Endothelial cell of umbilical vein (primary cell): ENCODE data around the gene C1QTNF7. TPM values are rescaled to one million over a fixed set of nuclear protein-coding genes. Genes with fewer than 3 reads are reported as not detected.

Source experiments
- BruUV-seq: library from RNA; stranded (reverse); fragments of 400-500 nt; replicated peaks from 2 replicates; lab custom pipeline; 2021; lab: Mats Ljungman, UMichigan
- CTCF ChIA-PET: fragments of 300-600, 350-600 bp; sonication (Branson Sonifier 250); formaldehyde crosslinking; loops from one replicate; lab custom pipeline; 2021; ENCODE audit warnings: antibody characterized with exemption, inconsistent platforms; lab: Charles Lee
- POLR2A ChIA-PET: fragments of 300-600, 350-600 bp; sonication (Branson Sonifier 250); formaldehyde crosslinking; loops from one replicate; lab custom pipeline; 2021; ENCODE audit warnings: antibody characterized with exemption, inconsistent platforms; lab: Charles Lee
- DNase-seq: peaks from one replicate; pipeline ENCODE4 v3.0.0-alpha.2; 2011; ENCODE audit warnings: low read depth, low spot score
- FAIRE-seq: peaks from 2 replicates; lab custom pipeline; 2011; peaks lifted over from hg19 to GRCh38; lab: Jason Lieb, UNC
- H2AFZ ChIP-seq: 2 replicates; pipeline ENCODE4 v1.6.0; 2012; ENCODE audit warnings: low read depth, low read length, control low read depth, inconsistent platforms
- H3K27ac ChIP-seq: 2 replicates; pipeline ENCODE4 v1.5.1; 2011; ENCODE audit warnings: low read depth, mild to moderate bottlenecking, control low read depth, low read length, moderate library complexity; ENCODE audit not compliant: insufficient read depth
- H3K27me3 ChIP-seq, 2 experiments: 2 replicates each; pipeline versions ENCODE4 v1.6.0 to v1.6.1; 2011; ENCODE audit warnings: low read length in 2 of 2, mixed read lengths in 1 of 2; ENCODE audit not compliant: control insufficient read depth in 2 of 2, insufficient read depth in 2 of 2
- H3K36me3 ChIP-seq, 2 experiments: 2 replicates in 1 of 2; 3 replicates in 1 of 2; pipeline ENCODE4 v1.5.1; 2011; ENCODE audit warnings: low read length in 2 of 2, mild to moderate bottlenecking in 1 of 2, moderate library complexity in 1 of 2; ENCODE audit not compliant: control insufficient read depth in 2 of 2, insufficient read depth in 2 of 2; ENCODE audit errors: extremely low read depth in 1 of 2
- H3K4me1 ChIP-seq: 3 replicates; pipeline ENCODE4 v1.5.1; 2011; ENCODE audit warnings: mild to moderate bottlenecking, low read length; ENCODE audit not compliant: control insufficient read depth, insufficient read depth; ENCODE audit errors: extremely low read depth
- H3K4me2 ChIP-seq: 2 replicates; pipeline ENCODE4 v1.6.1; 2011; ENCODE audit warnings: low read length, control low read depth, mixed read lengths; ENCODE audit not compliant: insufficient read depth
- H3K4me3 ChIP-seq, 3 experiments: fragments of 200-600 bp in 1 of 3; sonication (generic), shearing (Covaris generic) in 1 of 3; replicated peaks in 1 of 3; 2 replicates each; pipeline ENCODE4 v1.5.1; 2011 to 2016; ENCODE audit warnings: control low read depth in 3 of 3, low read length in 3 of 3, mild to moderate bottlenecking in 2 of 3, inconsistent platforms in 1 of 3, low read depth in 1 of 3, moderate library complexity in 1 of 3; ENCODE audit not compliant: insufficient read depth in 1 of 3
- H3K79me2 ChIP-seq: 2 replicates; pipeline ENCODE4 v1.6.0; 2012; ENCODE audit warnings: low read length, inconsistent platforms; ENCODE audit not compliant: control insufficient read depth, insufficient read depth
- H3K9ac ChIP-seq: replicated peaks from 2 replicates; pipeline ENCODE3; 2011; ENCODE audit warnings: low read length, control low read depth; ENCODE audit not compliant: insufficient read depth; ENCODE audit errors: extremely low read depth
- H3K9me1 ChIP-seq: replicated peaks from 3 replicates; pipeline ENCODE4 v1.6.0; 2011; ENCODE audit warnings: mild to moderate bottlenecking, low read length; ENCODE audit not compliant: control insufficient read depth, insufficient read depth; ENCODE audit errors: extremely low read depth
- H3K9me3 ChIP-seq: replicated peaks from 2 replicates; pipeline ENCODE4 v1.5.1; 2012; ENCODE audit warnings: low read length, inconsistent platforms; ENCODE audit not compliant: control insufficient read depth, insufficient read depth
- H4K20me1 ChIP-seq: replicated peaks from 2 replicates; pipeline ENCODE3; 2011; ENCODE audit warnings: mild to moderate bottlenecking, low read length; ENCODE audit not compliant: control insufficient read depth, insufficient read depth; ENCODE audit errors: extremely low read depth
- CTCF ChIP-seq, 2 donors: IDR thresholded peaks; 1 replicate in 1 of 2; 2 replicates in 1 of 2; pipeline ENCODE4 v1.5.1; 2011; ENCODE audit warnings: low read length in 2 of 2, mild to moderate bottlenecking in 2 of 2, moderate library complexity in 2 of 2, control low read depth in 1 of 2, inconsistent platforms in 1 of 2, low read depth in 1 of 2; ENCODE audit not compliant: insufficient read depth in 1 of 2; ENCODE audit errors: extremely low read depth in 1 of 2
- EZH2 ChIP-seq: IDR thresholded peaks from 2 replicates; pipeline ENCODE4 v1.6.1; 2012; ENCODE audit warnings: borderline replicate concordance, low read depth, mild to moderate bottlenecking, moderate library complexity, low read length, inconsistent platforms; ENCODE audit not compliant: severe bottlenecking
- FOS ChIP-seq: IDR thresholded peaks from 2 replicates; pipeline ENCODE4 v1.6.1; 2011; ENCODE audit warnings: mild to moderate bottlenecking, low read length, moderate library complexity, borderline replicate concordance; ENCODE audit not compliant: insufficient read depth
- GATA2 ChIP-seq: IDR thresholded peaks from 2 replicates; pipeline ENCODE4 v1.7.0; 2011; ENCODE audit warnings: low read depth, mild to moderate bottlenecking, moderate library complexity, mixed read lengths, low read length; ENCODE audit not compliant: insufficient read length, insufficient read depth
- JUN ChIP-seq: IDR thresholded peaks from 2 replicates; pipeline ENCODE4 v1.6.1; 2011; ENCODE audit warnings: borderline replicate concordance, low read depth; ENCODE audit not compliant: insufficient read length, insufficient read depth
- MAX ChIP-seq: IDR thresholded peaks from 2 replicates; pipeline ENCODE4 v1.6.1; 2011; ENCODE audit not compliant: insufficient read depth, insufficient read length
- MYC ChIP-seq: IDR thresholded peaks from one replicate; pipeline ENCODE4 v1.6.1; 2011; ENCODE audit warnings: mild to moderate bottlenecking, low read depth, low read length
- POLR2A ChIP-seq: IDR thresholded peaks from 2 replicates; pipeline ENCODE4 v1.6.1; 2012; ENCODE audit warnings: low read depth, mild to moderate bottlenecking, control low read depth, low read length
- POLR2AphosphoS5 ChIP-seq: IDR thresholded peaks from 2 replicates; pipeline ENCODE4 v1.6.1; 2012; ENCODE audit warnings: low read depth, mild to moderate bottlenecking, control low read depth, low read length, moderate library complexity; ENCODE audit not compliant: insufficient read depth
- dilution Hi-C: fragments of 300-500 bp; cut with MboI; formaldehyde crosslinking; loops from one replicate; pipeline ENCODE4 v1.15.0; 2019; ENCODE audit warnings: low sequenced_read_pairs; ENCODE audit not compliant: extremely low pct_ligation_motif_present
- intact Hi-C: fragments of 100-400 bp; cut with micrococcal nuclease; formaldehyde crosslinking; loops from one replicate; pipeline ENCODE4 v1.10.0; 2022
- polyA plus RNA-seq, 4 experiments: library from polyadenylated mRNA; depleted of rRNA in 3 of 4; stranded (reverse) in 3 of 4; unstranded in 1 of 4; fragments of >200 nt; gene quantifications; 2 replicates each; pipeline versions ENCODE4 v1.2.1 to v1.2.3, GENCODE V29; 2011 to 2012; ENCODE audit warnings: missing spikeins in 1 of 4
- total RNA-seq: library from RNA; stranded (reverse); gene quantifications from 2 replicates; pipeline ENCODE4 v1.2.3, GENCODE V29; 2021

Gene C1QTNF7
- total and polyA plus RNA-seq, 2 donors (not counting 3 experiments of a cell fraction or from before 2014, with no cell fraction given) = not detected

GRCh38 chr4:15469402-15470127 is 41.7 kb downstream of the C1QTNF7 start, which contains the start of gene CC2D2A:
CC2D2A (plus strand) TSS chr4:15469882; CDS start chr4:15475933, 6,051 bp downstream.
- TF ChIP-seq MYC = no peak
- no peak for TF ChIP-seq MAX
- TF ChIP-seq FOS = no peak
- TF ChIP-seq GATA2 = no peak
- TF ChIP-seq POLR2A = no peak
- no peak for TF ChIP-seq JUN
- no peak for TF ChIP-seq POLR2AphosphoS5
- no peak for TF ChIP-seq CTCF (IDR thresholded peaks at IDR 0.05; ENCODE audit: extremely low read depth in 1 of 2, insufficient read depth in 1 of 2, low read depth in 1 of 2, low read length in 2 of 2)
- TF ChIP-seq EZH2 = no peak
- ChIA-PET POLR2A (no interaction called here), CTCF (interaction anchor here (0.9 to 3.9 kb wide), 10 partner anchors 8 to 532 kb away, joined by 3 to 31 read pairs (median 8); no protein-coding TSS in a partner anchor)
- DNase-seq (peak; percentile 67), FAIRE-seq (peak; percentile 78)
- Histone ChIP-seq H3K4me2 (peak within 1 kb of the TSS; percentile 71), H3K79me2 (no peaks in the 10 kb centered on the region), H3K27ac (no peak within 1 kb of the TSS), H3K27me3 (peaks cover 2 to 10% of the 10 kb centered on the region in 2 experiments), H3K9ac (peak within 1 kb of the TSS; percentile 45), H2AFZ (peak within 1 kb of the TSS; percentile 97), H3K9me1 (no peaks in the 10 kb centered on the region), H4K20me1 (no peaks in the 10 kb centered on the region), H3K36me3 (no peaks in the 10 kb centered on the region), H3K4me3 (peak within 1 kb of the TSS; percentile 44 to 83 (median 51)), H3K4me1 (peaks cover 3% of the 10 kb centered on the region), H3K9me3 (no peaks in the 10 kb centered on the region)
- no TSS peak for BruUV-seq
- intact Hi-C loops = loop anchor here (1.0 to 10.0 kb wide), 3 partner anchors 23 to 795 kb away; no protein-coding TSS in a partner anchor
- dilution Hi-C loops = no loop called here
